Measurements from ENCODE around the gene CPHXL2. TPM values are rescaled to one million over a fixed set of nuclear protein-coding genes. Genes with fewer than 3 reads are reported as not detected.

CPHXL2 gene
- total RNA-seq, 1 donor from 2014 or later, result not detected

- Histone ChIP-seq H3K9me3 (ENCODE audit: control insufficient read depth in 3 of 3, low read length in 3 of 3) (no peaks in the 10 kb centered on the region), H3K9ac (ENCODE audit: low read depth in 1 of 3, low read length in 3 of 3) (no peak overlapping the region), H3K36me3 (ENCODE audit: control insufficient read depth in 3 of 3, insufficient read depth in 3 of 3, low read length in 3 of 3) (no peaks in the 10 kb centered on the region), H3K27ac (ENCODE audit: low read depth, low read length) (no peak overlapping the region), H3K27me3 (ENCODE audit: control insufficient read depth in 3 of 3, insufficient read depth in 3 of 3, low read length in 3 of 3) (no peaks in the 10 kb centered on the region), H3K4me3 (ENCODE audit: low read length in 3 of 3) (no peak overlapping the region), H3K4me1 (ENCODE audit: control insufficient read depth in 3 of 3, insufficient read depth in 3 of 3, low read length in 3 of 3) (peaks cover 0 to under 1% (median 0%) of the 10 kb centered on the region in 3 donors)
These were observed 5.5 kb upstream of the CPHXL2 start for GRCh38 chr16:75682308-75682707.

- Histone ChIP-seq H3K27me3 (ENCODE audit: control insufficient read depth in 3 of 3, insufficient read depth in 3 of 3, low read length in 3 of 3) (no peaks in the 10 kb centered on the region), H3K27ac (ENCODE audit: low read depth, low read length) (no peak overlapping the region), H3K4me1 (ENCODE audit: control insufficient read depth in 3 of 3, insufficient read depth in 3 of 3, low read length in 3 of 3) (no peaks in the 10 kb centered on the region), H3K4me3 (ENCODE audit: low read length in 3 of 3) (no peak overlapping the region), H3K36me3 (ENCODE audit: control insufficient read depth in 3 of 3, insufficient read depth in 3 of 3, low read length in 3 of 3) (no peaks in the 10 kb centered on the region), H3K9me3 (ENCODE audit: control insufficient read depth in 3 of 3, low read length in 3 of 3) (no peaks in the 10 kb centered on the region), H3K9ac (ENCODE audit: low read depth in 1 of 3, low read length in 3 of 3) (no peak overlapping the region)
These were observed 2.6 kb upstream of the CPHXL2 start for GRCh38 chr16:75679366-75679765.

- H3K4me3 ChIP-seq (ENCODE audit: low read length in 3 of 3), result no peak overlapping the region
- no peaks in the 10 kb centered on the region for H3K27me3 ChIP-seq (ENCODE audit: control insufficient read depth in 3 of 3, insufficient read depth in 3 of 3, low read length in 3 of 3)
- no peak overlapping the region for H3K27ac ChIP-seq (ENCODE audit: low read depth, low read length)
- no peaks in the 10 kb centered on the region for H3K4me1 ChIP-seq (ENCODE audit: control insufficient read depth in 3 of 3, insufficient read depth in 3 of 3, low read length in 3 of 3)
- no peaks in the 10 kb centered on the region for H3K9me3 ChIP-seq (ENCODE audit: control insufficient read depth in 3 of 3, low read length in 3 of 3)
- H3K9ac ChIP-seq (ENCODE audit: low read depth in 1 of 3, low read length in 3 of 3), result no peak overlapping the region
- no peaks in the 10 kb centered on the region for H3K36me3 ChIP-seq (ENCODE audit: control insufficient read depth in 3 of 3, insufficient read depth in 3 of 3, low read length in 3 of 3)
These were observed 9.3 kb downstream of the CPHXL2 start for GRCh38 chr16:75667503-75667902.

DNA sequence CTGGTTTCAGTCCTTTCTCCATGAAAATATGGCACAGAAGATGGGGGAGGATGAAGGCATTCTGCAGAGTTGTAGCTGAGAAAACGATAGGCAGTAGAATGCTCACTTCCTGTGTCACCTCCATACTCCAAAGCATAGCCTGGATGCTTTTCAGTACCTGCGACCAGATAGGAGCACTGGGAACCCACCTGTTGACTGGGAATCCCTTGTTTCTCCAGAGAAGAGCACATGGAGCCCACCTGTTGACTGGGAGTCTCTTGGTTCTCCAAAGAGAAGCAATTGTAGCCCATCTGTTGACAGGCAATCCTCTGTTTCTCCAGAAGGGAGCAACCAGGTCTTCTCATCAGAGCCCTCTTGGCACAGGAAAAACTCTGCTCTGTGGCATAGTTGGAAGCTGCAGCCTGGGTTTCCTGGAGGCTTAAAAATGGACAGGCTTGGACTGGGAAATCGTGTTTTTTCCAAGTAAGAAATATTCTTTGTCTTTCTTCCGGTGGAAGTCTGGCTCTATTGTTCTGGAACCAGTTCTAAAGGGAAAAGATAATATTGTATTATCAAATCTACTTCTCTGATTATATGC, 16.0 kb downstream of the CPHXL2 start:
- H3K27ac ChIP-seq (ENCODE audit: low read depth, low read length), result no peak overlapping the region
- H3K9ac ChIP-seq (ENCODE audit: low read depth in 1 of 3, low read length in 3 of 3), result no peak overlapping the region
- H3K4me3 ChIP-seq (ENCODE audit: low read length in 3 of 3), result no peak overlapping the region
- H3K27me3 ChIP-seq (ENCODE audit: control insufficient read depth in 3 of 3, insufficient read depth in 3 of 3, low read length in 3 of 3), result no peaks in the 10 kb centered on the region
- H3K9me3 ChIP-seq (ENCODE audit: control insufficient read depth in 3 of 3, low read length in 3 of 3), result no peaks in the 10 kb centered on the region
- H3K36me3 ChIP-seq (ENCODE audit: control insufficient read depth in 3 of 3, insufficient read depth in 3 of 3, low read length in 3 of 3), result peaks cover 17 to 29% (median 26%) of the 10 kb centered on the region in 3 donors
- peaks cover 0 to 5% (median 0%) of the 10 kb centered on the region in 3 donors for H3K4me1 ChIP-seq (ENCODE audit: control insufficient read depth in 3 of 3, insufficient read depth in 3 of 3, low read length in 3 of 3)

GRCh38 chr16:75660321-75660720, 16.5 kb downstream of the CPHXL2 start:
- H3K9ac ChIP-seq (ENCODE audit: low read depth in 1 of 3, low read length in 3 of 3), result no peak overlapping the region
- no peaks in the 10 kb centered on the region for H3K9me3 ChIP-seq (ENCODE audit: control insufficient read depth in 3 of 3, low read length in 3 of 3)
- H3K4me1 ChIP-seq (ENCODE audit: control insufficient read depth in 3 of 3, insufficient read depth in 3 of 3, low read length in 3 of 3), result peaks cover 0 to 5% (median 0%) of the 10 kb centered on the region in 3 donors
- H3K27me3 ChIP-seq (ENCODE audit: control insufficient read depth in 3 of 3, insufficient read depth in 3 of 3, low read length in 3 of 3), result no peaks in the 10 kb centered on the region
- H3K27ac ChIP-seq (ENCODE audit: low read depth, low read length), result no peak overlapping the region
- no peak overlapping the region for H3K4me3 ChIP-seq (ENCODE audit: low read length in 3 of 3)
- peaks cover 21 to 33% (median 31%) of the 10 kb centered on the region in 3 donors for H3K36me3 ChIP-seq (ENCODE audit: control insufficient read depth in 3 of 3, insufficient read depth in 3 of 3, low read length in 3 of 3)

DNA sequence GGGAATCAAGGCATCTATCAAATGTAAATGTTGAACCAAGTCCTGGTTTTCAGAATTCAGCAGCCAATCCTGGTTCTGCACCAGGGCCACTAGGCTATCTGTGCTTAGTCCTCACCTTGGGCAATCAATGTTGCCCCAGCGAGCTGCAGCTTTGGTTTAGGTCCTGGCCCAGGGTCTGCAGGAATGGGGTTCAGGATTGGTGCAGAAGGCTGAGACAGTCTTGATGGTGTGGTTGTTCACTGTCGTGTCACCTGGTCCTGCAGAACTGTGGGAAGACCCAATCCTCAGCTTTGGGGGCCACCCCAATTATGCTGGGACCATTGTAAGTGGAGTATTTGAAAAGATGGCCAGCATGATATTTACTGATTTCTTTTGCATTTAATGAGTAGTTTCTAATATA, 18.6 kb downstream of the CPHXL2 start:
- Histone ChIP-seq H3K4me3 (ENCODE audit: low read length in 3 of 3) (no peak overlapping the region), H3K36me3 (ENCODE audit: control insufficient read depth in 3 of 3, insufficient read depth in 3 of 3, low read length in 3 of 3) (peaks cover 25 to 42% (median 40%) of the 10 kb centered on the region in 3 donors), H3K27ac (ENCODE audit: low read depth, low read length) (no peak overlapping the region), H3K9ac (ENCODE audit: low read depth in 1 of 3, low read length in 3 of 3) (no peak overlapping the region), H3K4me1 (ENCODE audit: control insufficient read depth in 3 of 3, insufficient read depth in 3 of 3, low read length in 3 of 3) (peaks cover 0 to 9% (median 0%) of the 10 kb centered on the region in 3 donors), H3K27me3 (ENCODE audit: control insufficient read depth in 3 of 3, insufficient read depth in 3 of 3, low read length in 3 of 3) (no peaks in the 10 kb centered on the region), H3K9me3 (ENCODE audit: control insufficient read depth in 3 of 3, low read length in 3 of 3) (no peaks in the 10 kb centered on the region)

- H3K27ac ChIP-seq (ENCODE audit: low read depth, low read length), result no peak overlapping the region
- peaks cover 19 to 22% (median 21%) of the 10 kb centered on the region in 3 donors for H3K4me1 ChIP-seq (ENCODE audit: control insufficient read depth in 3 of 3, insufficient read depth in 3 of 3, low read length in 3 of 3)
- no peak overlapping the region for H3K9ac ChIP-seq (ENCODE audit: low read depth in 1 of 3, low read length in 3 of 3)
- no peaks in the 10 kb centered on the region for H3K27me3 ChIP-seq (ENCODE audit: control insufficient read depth in 3 of 3, insufficient read depth in 3 of 3, low read length in 3 of 3)
- peaks cover 25 to 40% (median 38%) of the 10 kb centered on the region in 3 donors for H3K36me3 ChIP-seq (ENCODE audit: control insufficient read depth in 3 of 3, insufficient read depth in 3 of 3, low read length in 3 of 3)
- no peaks in the 10 kb centered on the region for H3K9me3 ChIP-seq (ENCODE audit: control insufficient read depth in 3 of 3, low read length in 3 of 3)
- no peak overlapping the region for H3K4me3 ChIP-seq (ENCODE audit: low read length in 3 of 3)
These were observed 22.9 kb downstream of the CPHXL2 start for GRCh38 chr16:75653922-75654321.

GRCh38 chr16:75648265-75649076, 28.3 kb downstream of the CPHXL2 start:
- peak overlapping the region; percentile 98 for H3K27ac ChIP-seq (ENCODE audit: low read depth, low read length)
- H3K27me3 ChIP-seq (ENCODE audit: control insufficient read depth in 3 of 3, insufficient read depth in 3 of 3, low read length in 3 of 3), result no peaks in the 10 kb centered on the region
- H3K9ac ChIP-seq (ENCODE audit: low read depth in 1 of 3, low read length in 3 of 3), result peak overlapping the region; percentile 99
- no peaks in the 10 kb centered on the region for H3K9me3 ChIP-seq (ENCODE audit: control insufficient read depth in 3 of 3, low read length in 3 of 3)
- H3K4me1 ChIP-seq (ENCODE audit: control insufficient read depth in 3 of 3, insufficient read depth in 3 of 3, low read length in 3 of 3), result peaks cover 37 to 50% (median 41%) of the 10 kb centered on the region in 3 donors
- H3K4me3 ChIP-seq (ENCODE audit: low read length in 3 of 3), result peak overlapping the region; percentile 91 to 99 (median 96)
- H3K36me3 ChIP-seq (ENCODE audit: control insufficient read depth in 3 of 3, insufficient read depth in 3 of 3, low read length in 3 of 3), result peaks cover 8 to 18% (median 15%) of the 10 kb centered on the region in 3 donors

DNA sequence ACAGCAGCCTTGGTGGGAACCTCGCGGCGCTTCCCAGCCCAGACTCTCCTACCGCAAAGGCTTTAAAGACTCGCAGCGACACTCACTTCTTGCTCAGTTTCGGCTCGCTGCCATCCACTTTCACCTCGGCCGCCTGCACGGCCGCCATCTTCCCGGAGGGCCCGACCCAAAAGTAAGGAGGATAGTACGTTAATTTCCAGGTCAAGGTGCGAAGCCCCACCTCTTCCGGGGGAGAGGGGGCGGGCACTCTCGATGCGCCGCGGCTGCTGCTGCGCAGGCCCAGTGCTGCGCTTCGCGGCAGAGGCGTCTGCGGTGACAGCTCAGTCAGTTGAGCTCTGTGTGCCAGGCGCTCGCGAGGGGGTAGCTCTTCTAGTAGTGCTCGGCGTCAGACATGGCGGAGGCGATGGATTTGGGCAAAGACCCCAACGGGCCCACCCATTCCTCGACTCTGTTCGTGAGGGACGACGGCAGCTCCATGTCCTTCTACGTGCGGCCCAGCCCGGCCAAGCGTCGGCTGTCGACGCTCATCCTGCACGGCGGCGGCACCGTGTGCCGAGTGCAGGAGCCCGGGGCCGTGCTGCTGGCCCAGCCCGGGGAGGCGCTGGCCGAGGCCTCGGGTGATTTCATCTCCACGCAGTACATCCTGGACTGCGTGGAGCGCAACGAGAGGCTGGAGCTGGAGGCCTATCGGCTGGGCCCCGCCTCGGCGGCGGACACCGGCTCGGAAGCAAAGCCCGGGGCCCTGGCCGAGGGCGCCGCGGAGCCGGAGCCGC, 29.1 kb downstream of the CPHXL2 start, which contains the start of the genes KARS1 and TERF2IP:
KARS1 (minus strand) TSS at position 174 of the 773 bp plus-strand sequence; CDS start at position 148, 26 bp downstream.
TERF2IP (plus strand) TSS at position 282 of the 773 bp plus-strand sequence; CDS start at position 392, 110 bp downstream.
- H3K36me3 ChIP-seq (ENCODE audit: control insufficient read depth in 3 of 3, insufficient read depth in 3 of 3, low read length in 3 of 3), result peaks cover 10 to 21% (median 15%) of the 10 kb centered on the region in 3 donors
- H3K4me1 ChIP-seq (ENCODE audit: control insufficient read depth in 3 of 3, insufficient read depth in 3 of 3, low read length in 3 of 3), result peaks cover 35 to 50% (median 41%) of the 10 kb centered on the region in 3 donors
- H3K9me3 ChIP-seq (ENCODE audit: control insufficient read depth in 3 of 3, low read length in 3 of 3), result no peaks in the 10 kb centered on the region

More for the DNA sequence above, 29.1 kb downstream of the CPHXL2 start, which contains the start of the genes KARS1 and TERF2IP:
- peak within 1 kb of the TSS; percentile 99 for H3K9ac ChIP-seq (ENCODE audit: low read depth in 1 of 3, low read length in 3 of 3)
- peak within 1 kb of the TSS; percentile 91 to 99 (median 96) for H3K4me3 ChIP-seq (ENCODE audit: low read length in 3 of 3)
- no peaks in the 10 kb centered on the region for H3K27me3 ChIP-seq (ENCODE audit: control insufficient read depth in 3 of 3, insufficient read depth in 3 of 3, low read length in 3 of 3)
- peak within 1 kb of the TSS; percentile 98 for H3K27ac ChIP-seq (ENCODE audit: low read depth, low read length)
